NCI-H128 (cell line): ENCODE results near the gene SP9.
"Not testable (repeated sequence)": the region's sequence is repeated elsewhere in the genome, so short reads cannot be mapped to it uniquely, and the experiment has no call there.

Experiments used
- DNase-seq: peaks from one replicate; lab custom pipeline; 2025; ENCODE audit not compliant: unreplicated experiment; lab: John Stamatoyannopoulos, UW

Gene SP9

DNA sequence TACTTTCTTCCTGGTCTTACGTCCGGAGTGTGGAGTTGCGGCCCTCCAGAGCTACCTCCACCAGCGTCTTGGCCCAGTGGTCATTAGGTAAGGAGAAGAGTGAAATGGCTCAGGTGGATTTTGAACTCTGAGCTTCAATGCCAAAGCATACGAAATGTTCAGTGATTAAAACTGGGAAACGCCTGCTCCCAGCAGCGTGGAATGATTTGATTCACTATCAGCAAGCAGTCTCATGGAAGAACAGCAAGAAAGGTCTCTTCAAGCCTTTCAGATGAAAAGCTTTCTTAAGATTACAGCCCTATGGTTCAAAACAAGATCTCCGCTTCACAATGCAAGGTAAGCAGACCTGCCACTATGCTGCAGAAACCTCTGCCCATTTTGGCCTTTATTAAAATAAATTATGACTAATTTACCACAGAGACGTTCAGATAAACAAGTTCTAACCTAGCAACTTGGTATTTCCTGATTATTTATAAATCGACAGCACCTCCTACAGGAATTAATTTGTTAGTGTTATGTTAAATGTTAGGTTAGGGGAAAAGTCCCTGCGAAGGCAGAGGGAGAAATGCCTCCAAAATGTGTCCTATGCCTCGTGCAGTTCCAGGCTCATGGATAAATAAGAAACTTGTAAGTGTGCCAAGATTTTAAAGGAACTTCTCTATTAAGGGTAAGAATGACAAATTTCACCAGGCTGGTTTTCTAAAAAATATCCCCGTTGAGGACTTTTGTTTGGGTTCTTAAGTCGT lies 10.1 kb downstream of the SP9 start:
- DNase-seq: no peak

DNA sequence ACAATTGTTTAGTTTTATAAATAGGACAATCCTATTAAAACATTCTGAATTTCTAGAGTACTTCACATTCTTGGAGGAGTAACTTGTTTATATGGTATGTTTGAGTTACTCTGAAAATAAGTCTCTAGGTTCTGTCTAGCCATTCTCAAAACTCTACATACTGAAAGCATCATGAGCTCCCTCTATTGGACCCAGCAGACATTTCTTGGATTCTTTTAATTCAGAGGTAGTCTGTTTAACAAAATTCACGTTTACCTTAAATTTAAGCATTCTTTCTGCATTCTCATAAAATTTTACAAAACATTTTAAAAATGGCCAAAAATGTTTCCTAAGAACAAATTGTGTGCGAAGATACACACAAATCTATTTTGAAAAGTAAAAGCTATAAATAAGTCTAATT lies 15.3 kb downstream of the SP9 start:
- DNase-seq: no peak

DNA sequence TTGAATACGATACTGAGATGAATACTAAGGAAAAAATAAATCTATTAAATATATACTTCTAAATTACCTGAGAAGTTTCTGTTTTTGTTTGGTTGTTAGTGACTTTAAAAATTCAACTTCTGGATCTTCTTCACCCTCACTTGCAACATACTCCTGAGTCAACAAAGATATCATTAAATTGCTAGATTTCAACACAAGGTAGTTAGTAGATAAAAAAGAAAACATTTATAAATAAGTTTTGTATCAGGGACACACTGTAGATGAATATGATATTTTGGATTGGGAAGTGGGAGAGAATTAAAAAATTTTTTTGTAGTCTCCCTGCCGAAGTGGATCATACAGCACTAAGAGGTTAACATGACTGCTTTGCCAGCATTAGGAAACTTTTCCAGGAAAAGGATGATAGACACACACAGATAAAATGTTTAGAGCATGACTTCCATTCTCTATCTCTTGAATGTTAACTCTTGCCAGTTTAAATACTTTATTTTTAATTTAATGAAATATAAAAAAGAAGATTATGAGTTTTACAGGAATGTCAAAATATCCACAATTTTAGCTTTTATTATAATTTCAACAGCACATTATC lies 15.9 kb downstream of the SP9 start:
- DNase-seq: no peak

DNA sequence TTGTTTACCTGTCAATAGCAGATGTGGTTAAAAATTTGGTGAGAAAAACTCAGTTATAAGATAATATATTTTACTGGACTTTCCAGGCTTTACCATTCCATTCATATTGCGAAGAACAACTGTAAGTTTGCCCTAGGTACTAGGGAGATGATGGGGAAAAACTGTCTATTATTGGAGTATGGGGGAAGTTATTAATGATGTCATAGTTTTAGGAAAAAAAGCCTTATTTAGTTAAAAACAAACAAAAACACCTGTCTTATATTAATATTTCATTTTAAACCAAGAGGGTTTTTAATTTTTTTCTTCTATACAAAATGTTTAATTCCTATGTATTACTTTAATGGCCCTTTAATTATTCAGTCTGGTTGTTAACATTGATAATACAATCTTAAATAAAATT lies 18.2 kb downstream of the SP9 start:
- DNase-seq: no peak

DNA sequence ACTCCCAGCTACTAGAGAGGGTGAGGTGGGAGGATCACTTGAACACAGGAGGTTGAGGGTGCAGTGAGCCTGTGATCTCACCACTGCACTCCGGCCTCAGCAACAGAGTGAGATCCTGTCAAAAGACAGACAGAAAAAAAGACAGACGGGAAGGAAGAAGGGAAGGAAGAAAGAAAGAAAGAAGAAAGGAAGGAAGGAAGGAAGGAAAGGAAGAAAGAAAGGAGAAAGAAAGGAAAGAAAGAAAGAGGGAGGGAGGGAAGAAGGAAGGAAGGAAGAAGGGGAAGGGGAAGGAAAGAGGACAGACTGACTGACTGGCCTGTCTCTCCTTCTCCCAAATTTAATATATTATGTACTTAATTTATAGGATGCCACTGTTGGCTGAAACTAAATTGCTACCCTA lies 21.6 kb downstream of the SP9 start:
- no peak for DNase-seq

DNA sequence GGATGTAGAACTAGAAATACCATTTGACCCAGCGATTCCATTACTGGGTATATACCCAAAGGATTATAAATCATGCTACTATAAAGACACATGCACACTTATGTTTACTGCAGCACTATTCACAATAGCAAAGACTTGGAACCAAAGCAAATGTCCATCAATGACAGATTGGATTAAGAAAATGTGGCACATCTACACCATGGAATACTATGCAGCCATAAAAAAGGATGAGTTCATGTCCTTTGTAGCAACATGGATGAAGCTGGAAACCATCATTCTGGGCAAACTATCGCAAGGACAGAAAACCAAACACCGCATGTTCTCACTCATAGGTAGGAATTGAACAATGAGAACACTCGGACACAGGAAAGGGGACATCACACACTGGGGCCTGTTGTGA lies 24.9 kb downstream of the SP9 start:
- DNase-seq: not testable (repeated sequence)

DNA sequence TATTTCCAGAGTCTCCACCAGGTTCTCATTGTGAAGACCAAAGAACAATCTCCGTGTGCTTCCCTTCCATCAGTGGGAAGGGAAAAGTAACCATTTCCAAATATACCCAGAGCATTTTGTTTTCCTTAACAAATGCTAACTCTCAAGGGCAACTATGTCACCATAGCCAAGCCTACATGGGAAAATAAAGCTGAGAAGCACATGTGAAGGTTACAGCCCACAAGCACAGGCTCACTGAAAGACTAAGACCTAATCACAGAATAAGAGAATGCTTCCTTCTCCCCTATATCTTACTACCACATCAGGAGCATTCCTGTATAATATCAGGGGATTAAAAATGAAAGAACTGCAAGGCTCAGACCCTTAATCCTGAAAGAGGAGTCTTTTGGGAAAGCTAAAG lies 28.2 kb downstream of the SP9 start:
- no peak for DNase-seq

DNA sequence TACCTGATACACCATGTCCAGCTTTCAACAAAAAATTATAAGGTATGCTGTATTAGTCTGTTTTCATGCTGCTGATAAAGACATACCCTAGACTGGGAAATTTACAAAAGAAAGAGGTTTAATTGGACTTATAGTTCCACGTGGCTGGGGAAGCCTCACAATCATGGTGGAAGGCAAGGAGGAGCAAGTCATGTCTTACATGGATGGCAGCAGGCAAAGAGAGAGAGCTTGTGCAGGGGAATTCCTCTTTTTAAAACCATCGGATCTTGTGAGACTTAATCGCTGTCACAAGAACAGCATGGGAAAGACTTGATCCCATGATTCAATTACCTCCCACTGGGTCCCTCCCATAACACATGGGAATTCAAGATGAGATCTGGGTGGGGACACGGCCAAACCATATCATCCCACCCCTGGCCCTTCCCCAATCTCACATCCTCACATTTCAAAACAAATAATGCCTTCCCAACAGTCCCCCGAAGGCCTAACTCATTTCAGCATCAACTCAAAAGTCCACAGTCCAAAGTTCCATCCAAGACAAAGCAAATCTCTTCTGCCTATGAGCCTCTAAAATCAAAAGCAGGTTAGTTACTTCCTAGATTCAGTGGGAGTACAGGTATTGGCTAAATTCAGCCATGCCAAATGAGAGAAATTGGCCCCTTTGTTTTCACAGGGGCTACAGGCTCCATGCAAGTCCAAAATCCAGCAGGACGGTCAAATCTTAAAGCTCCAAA lies 28.9 kb downstream of the SP9 start:
- not testable (repeated sequence) for DNase-seq

DNA sequence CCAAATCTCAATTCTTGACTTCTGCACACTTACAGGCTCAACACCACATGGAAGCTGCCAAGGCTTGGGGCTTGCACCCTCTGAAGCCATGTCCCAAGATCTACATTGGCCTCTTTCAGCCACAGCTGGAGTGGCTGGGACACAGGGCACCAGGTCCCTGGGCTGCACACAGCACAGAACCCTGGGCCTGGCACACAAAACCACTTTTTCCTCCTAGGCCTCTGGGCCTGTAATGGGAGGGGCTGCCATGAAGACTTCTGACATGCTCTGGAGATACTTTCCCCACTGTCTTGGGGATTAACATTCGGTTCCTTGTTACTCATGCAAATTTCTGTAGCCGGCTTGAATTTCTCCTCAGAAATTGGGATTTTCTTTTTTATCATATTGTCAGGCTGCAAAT lies 29.9 kb downstream of the SP9 start:
- no peak for DNase-seq

DNA sequence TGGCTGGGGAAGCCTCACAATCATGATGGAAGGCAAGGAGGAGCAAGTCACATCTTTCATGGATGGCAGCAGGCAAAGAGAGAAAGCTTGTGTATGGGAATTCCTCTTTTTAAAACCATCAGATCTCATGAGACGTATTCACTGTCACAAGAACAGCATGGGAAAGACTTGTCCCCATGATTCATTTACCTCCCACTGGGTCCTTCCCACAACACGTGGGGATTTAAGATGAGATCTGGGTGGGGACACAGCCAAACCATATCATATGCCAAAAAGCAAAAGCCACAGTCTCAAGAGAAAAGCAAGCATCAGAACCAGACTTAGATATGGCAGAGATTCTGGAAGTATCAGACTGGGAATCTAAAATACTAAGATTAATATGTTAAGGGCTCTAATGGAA lies 30.8 kb downstream of the SP9 start:
- no peak for DNase-seq

DNA sequence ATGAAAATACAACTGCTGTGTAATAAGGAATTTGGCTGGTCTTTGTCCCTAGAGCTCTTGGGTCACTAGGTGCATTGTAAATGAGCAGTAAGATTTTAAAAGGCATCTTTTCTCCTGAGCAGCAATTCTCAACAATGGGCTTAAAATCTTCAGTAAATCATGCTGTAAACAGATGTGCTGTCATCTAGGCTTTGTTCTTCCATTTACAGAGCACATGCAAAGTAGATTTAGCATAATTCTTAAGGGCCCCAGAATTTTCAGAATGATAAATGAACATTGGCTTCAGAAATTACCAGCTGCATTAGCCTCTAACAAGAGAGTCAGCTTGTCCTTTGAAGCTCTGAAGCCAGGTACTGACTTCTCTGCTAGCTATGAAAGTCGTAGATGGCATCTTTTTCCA lies 33.9 kb downstream of the SP9 start:
- no peak for DNase-seq

DNA sequence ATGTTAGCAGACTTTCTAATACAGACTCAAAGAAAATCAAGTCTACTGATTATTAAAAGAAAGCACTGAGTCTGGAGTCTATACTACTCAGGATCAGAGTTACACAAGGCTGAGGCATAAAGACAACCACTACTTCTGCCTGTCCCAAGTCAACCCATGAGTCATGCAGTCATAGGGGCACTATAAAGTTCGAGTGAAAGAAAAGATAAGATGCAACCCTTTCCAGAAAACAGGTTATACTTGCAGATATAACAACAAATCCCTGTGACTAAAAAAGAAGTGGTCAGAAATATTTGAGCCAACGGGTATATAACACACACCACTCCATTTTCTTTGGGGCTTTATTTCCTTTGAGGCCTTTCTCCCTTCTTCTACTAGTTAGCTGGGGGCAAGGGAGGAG lies 42.2 kb downstream of the SP9 start:
- no peak for DNase-seq

DNA sequence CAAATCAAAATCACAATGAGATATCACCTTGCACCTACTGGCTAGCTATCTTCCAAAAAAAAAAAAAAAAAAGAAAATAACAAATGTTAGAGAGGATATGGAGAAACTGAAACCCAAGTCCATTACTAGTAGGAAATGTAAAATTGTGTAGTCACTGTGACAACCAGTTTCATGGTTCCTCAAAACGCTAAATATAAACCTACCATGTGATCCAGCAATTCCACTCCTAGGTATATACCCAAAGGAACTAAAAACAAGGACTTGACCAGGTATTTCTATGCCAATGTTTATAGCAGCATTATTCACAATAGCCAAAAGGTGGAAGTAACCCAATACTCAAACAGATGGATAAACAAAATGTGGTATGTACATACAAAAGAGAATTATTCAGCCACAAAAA lies 49.0 kb downstream of the SP9 start:
- no peak for DNase-seq

DNA sequence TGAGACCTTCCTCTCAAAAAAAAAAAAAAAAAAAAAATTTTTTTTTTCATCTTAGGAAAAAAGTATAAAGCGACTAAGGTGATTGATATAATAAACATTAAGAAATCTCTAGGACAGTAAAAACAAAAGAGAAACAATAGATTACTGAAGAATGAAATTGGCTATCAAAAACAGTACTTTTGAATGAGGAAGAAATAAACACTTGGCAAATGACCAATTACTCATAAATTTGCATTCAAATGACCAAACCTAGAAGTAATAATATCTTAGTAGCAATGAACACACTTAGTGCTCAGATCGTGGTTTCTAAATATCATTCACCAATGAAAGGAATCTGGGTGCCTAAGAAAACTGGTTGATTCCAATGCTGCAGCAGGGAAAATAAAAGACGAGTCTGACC lies 50.4 kb downstream of the SP9 start:
- DNase-seq: no peak
